H1 (cell line): ENCODE data around the gene CYP4A11.

Source experiments
- ATF3 ChIP-seq: IDR thresholded peaks from 2 replicates; pipeline ENCODE4 v1.6.1; 2011; ENCODE audit warnings: low read depth, mild to moderate bottlenecking, low read length; ENCODE audit not compliant: insufficient read depth
- CTCF ChIP-seq, 3 experiments: IDR thresholded peaks; 1 replicate in 2 of 3; 2 replicates in 1 of 3; pipeline versions ENCODE4 v1.5.1 to v1.6.1; 2011; ENCODE audit warnings: low read length in 3 of 3, mild to moderate bottlenecking in 3 of 3, inconsistent platforms in 2 of 3, low read depth in 1 of 3, moderate library complexity in 1 of 3; ENCODE audit not compliant: insufficient read depth in 1 of 3; ENCODE audit errors: control extremely low read depth in 1 of 3

DNA sequence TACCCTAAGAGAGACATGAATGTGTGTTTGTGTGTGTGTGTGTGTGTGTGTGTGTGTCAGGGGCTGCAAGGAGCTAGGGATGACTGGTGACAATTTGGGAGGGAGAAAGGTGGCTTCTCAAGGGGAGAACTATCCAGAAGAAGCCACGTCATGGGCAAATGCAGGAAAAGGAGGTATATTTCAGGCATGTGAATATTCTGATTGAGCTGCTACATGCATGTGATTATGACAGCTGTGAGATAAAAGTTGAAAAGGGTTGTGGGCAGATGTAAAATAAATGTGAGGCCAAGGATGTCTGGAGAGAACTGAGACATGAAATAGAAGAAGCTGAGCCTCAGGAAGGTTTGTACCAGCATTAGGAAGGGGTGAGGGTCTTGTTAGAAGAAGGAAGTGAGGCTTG lies 4.5 kb downstream of the CYP4A11 start:
- TF ChIP-seq ATF3 (no peak), CTCF (IDR thresholded peaks at IDR 0.05; ENCODE audit: control extremely low read depth in 1 of 3, insufficient read depth in 1 of 3, low read depth in 1 of 3, low read length in 3 of 3) (no peak)
